ENCODE data around the gene SLC22A25. TPM values are rescaled to one million over a fixed set of nuclear protein-coding genes. Genes with fewer than 3 reads are reported as not detected.
"Not testable (repeated sequence)": the region's sequence is repeated elsewhere in the genome, so short reads cannot be mapped to it uniquely, and the experiment has no call there.

The SLC22A25 gene
- total RNA-seq, 1 experiment from 2014 or later: not detected

- Histone ChIP-seq H3K79me2 (ENCODE audit: low read length) (no peaks in the 10 kb centered on the region), H3K9me3 (ENCODE audit: low read length) (no peaks in the 10 kb centered on the region), H3K9me2 (replicated peaks; ENCODE audit: insufficient read depth, low read length) (no peaks in the 10 kb centered on the region), H3K4me1 (ENCODE audit: low read length) (no peaks in the 10 kb centered on the region), H2AFZ (ENCODE audit: low read length) (no peak overlapping the region), H3K4me2 (ENCODE audit: low read depth, low read length, poor library complexity, severe bottlenecking) (no peak overlapping the region), H3K27ac (ENCODE audit: low read length) (no peak overlapping the region), H4K20me1 (ENCODE audit: insufficient read depth, low read depth, low read length) (no peaks in the 10 kb centered on the region), H3K4me3 (ENCODE audit: low read length) (no peak overlapping the region), H3K36me3 (ENCODE audit: insufficient read depth, low read length) (no peaks in the 10 kb centered on the region), H3K9ac (ENCODE audit: low read length) (no peak overlapping the region), H3K27me3 (ENCODE audit: low read length) (no peaks in the 10 kb centered on the region)
- no peak for DNase-seq
Observed at GRCh38 chr11:63240791-63241379, 2.5 kb downstream of the SLC22A25 start.

- Histone ChIP-seq H3K27ac (ENCODE audit: low read length) (no peak overlapping the region), H3K9me3 (ENCODE audit: low read length) (no peaks in the 10 kb centered on the region), H2AFZ (ENCODE audit: low read length) (no peak overlapping the region), H3K4me1 (ENCODE audit: low read length) (no peaks in the 10 kb centered on the region), H3K27me3 (ENCODE audit: low read length) (no peaks in the 10 kb centered on the region), H3K9me2 (replicated peaks; ENCODE audit: insufficient read depth, low read length) (no peaks in the 10 kb centered on the region), H4K20me1 (ENCODE audit: insufficient read depth, low read depth, low read length) (no peaks in the 10 kb centered on the region), H3K79me2 (ENCODE audit: low read length) (no peaks in the 10 kb centered on the region), H3K36me3 (ENCODE audit: insufficient read depth, low read length) (no peaks in the 10 kb centered on the region), H3K9ac (ENCODE audit: low read length) (no peak overlapping the region), H3K4me3 (ENCODE audit: low read length) (no peak overlapping the region), H3K4me2 (ENCODE audit: low read depth, low read length, poor library complexity, severe bottlenecking) (no peak overlapping the region)
- no peak for DNase-seq
Observed at GRCh38 chr11:63240098-63240497, 3.3 kb downstream of the SLC22A25 start.

DNA sequence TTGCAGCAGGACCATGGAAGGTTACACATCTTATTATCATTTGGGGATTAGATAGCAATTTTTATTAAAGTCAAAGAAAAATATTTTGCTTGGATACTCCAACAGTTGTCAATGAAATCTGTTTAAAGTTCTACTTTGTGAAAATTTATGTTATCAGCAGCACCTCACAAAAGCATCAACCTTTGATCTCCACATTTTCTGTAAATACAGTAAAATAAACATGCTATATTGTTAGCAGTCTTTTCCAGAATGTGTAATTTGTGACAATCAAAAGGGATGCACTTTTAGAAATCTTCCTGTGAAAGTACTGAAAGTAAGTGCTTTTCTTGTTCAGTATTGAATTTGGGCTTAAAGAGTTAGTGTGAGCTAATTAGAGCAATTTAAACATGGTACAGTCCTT, 4.1 kb downstream of the SLC22A25 start:
- no peak overlapping the region for H3K9ac ChIP-seq (ENCODE audit: low read length)

GRCh38 chr11:63237413-63237812, 6.0 kb downstream of the SLC22A25 start:
- no peak overlapping the region for H3K4me2 ChIP-seq (ENCODE audit: low read depth, low read length, poor library complexity, severe bottlenecking)
- no peaks in the 10 kb centered on the region for H3K36me3 ChIP-seq (ENCODE audit: insufficient read depth, low read length)
- no peak for DNase-seq
- H3K27ac ChIP-seq (ENCODE audit: low read length): no peak overlapping the region
- no peak overlapping the region for H3K9ac ChIP-seq (ENCODE audit: low read length)
- H3K9me2 ChIP-seq (replicated peaks; ENCODE audit: insufficient read depth, low read length): no peaks in the 10 kb centered on the region
- no peaks in the 10 kb centered on the region for H3K9me3 ChIP-seq (ENCODE audit: low read length)
- H3K79me2 ChIP-seq (ENCODE audit: low read length): no peaks in the 10 kb centered on the region
- no peak overlapping the region for H3K4me3 ChIP-seq (ENCODE audit: low read length)
- no peaks in the 10 kb centered on the region for H3K4me1 ChIP-seq (ENCODE audit: low read length)
- H3K27me3 ChIP-seq (ENCODE audit: low read length): no peaks in the 10 kb centered on the region
- no peaks in the 10 kb centered on the region for H4K20me1 ChIP-seq (ENCODE audit: insufficient read depth, low read depth, low read length)
- H2AFZ ChIP-seq (ENCODE audit: low read length): no peak overlapping the region

More for the DNA sequence above, 4.1 kb downstream of the SLC22A25 start:
- Histone ChIP-seq H4K20me1 (ENCODE audit: insufficient read depth, low read depth, low read length) (no peaks in the 10 kb centered on the region), H3K9me3 (ENCODE audit: low read length) (no peaks in the 10 kb centered on the region), H3K9me2 (replicated peaks; ENCODE audit: insufficient read depth, low read length) (no peaks in the 10 kb centered on the region), H3K27me3 (ENCODE audit: low read length) (no peaks in the 10 kb centered on the region), H3K4me3 (ENCODE audit: low read length) (no peak overlapping the region), H3K4me2 (ENCODE audit: low read depth, low read length, poor library complexity, severe bottlenecking) (no peak overlapping the region), H3K36me3 (ENCODE audit: insufficient read depth, low read length) (no peaks in the 10 kb centered on the region), H3K4me1 (ENCODE audit: low read length) (no peaks in the 10 kb centered on the region), H3K27ac (ENCODE audit: low read length) (no peak overlapping the region), H3K79me2 (ENCODE audit: low read length) (no peaks in the 10 kb centered on the region), H2AFZ (ENCODE audit: low read length) (no peak overlapping the region)
- DNase-seq: no peak

- H3K4me2 ChIP-seq (ENCODE audit: low read depth, low read length, poor library complexity, severe bottlenecking); H3K27ac ChIP-seq (ENCODE audit: low read length); H3K4me1 ChIP-seq (ENCODE audit: low read length); H3K9ac ChIP-seq (ENCODE audit: low read length); H3K4me3 ChIP-seq (ENCODE audit: low read length); DNase-seq; H3K9me3 ChIP-seq (ENCODE audit: low read length); H3K79me2 ChIP-seq (ENCODE audit: low read length); H3K36me3 ChIP-seq (ENCODE audit: insufficient read depth, low read length); H3K9me2 ChIP-seq (replicated peaks; ENCODE audit: insufficient read depth, low read length); H4K20me1 ChIP-seq (ENCODE audit: insufficient read depth, low read depth, low read length); H3K27me3 ChIP-seq (ENCODE audit: low read length); H2AFZ ChIP-seq (ENCODE audit: low read length): not testable (repeated sequence)
Observed at GRCh38 chr11:63235471-63236461, 7.6 kb downstream of the SLC22A25 start.

GRCh38 chr11:63229815-63230214, 13.6 kb downstream of the SLC22A25 start:
- Histone ChIP-seq H3K4me2 (ENCODE audit: low read depth, low read length, poor library complexity, severe bottlenecking) (no peak overlapping the region), H3K9me2 (replicated peaks; ENCODE audit: insufficient read depth, low read length) (no peaks in the 10 kb centered on the region)

DNA sequence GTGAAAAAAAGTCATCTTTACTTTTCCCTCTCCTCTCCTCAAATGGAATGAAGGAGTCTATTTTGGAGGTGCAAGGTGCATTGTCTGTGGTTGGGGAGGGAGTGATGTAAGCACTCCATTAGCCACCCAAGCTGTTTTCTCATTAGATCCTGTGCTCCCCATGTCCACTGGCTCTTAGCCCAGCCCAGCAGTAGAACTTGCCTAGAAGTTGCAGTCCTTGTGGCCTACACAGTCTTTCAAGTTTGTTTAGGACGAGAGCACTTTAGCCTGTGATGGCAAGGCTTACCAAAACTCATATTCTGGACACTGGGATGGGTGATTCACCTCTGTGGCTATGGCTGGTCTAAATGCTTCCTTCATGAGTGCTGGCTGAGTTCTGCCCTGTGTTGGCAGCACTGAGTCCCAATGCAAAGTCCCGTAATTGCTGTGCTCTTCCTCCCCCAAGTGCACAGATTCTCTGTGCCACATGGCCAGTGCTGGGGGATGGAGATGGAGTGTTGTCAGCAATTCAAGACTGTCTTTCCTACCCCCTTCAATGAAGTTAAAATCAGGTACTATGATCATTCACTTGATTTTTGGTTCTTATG, 15.8 kb downstream of the SLC22A25 start:
- Histone ChIP-seq H3K27ac (ENCODE audit: low read length) (no peak overlapping the region), H3K36me3 (ENCODE audit: insufficient read depth, low read length) (no peaks in the 10 kb centered on the region), H3K9me3 (ENCODE audit: low read length) (no peaks in the 10 kb centered on the region), H3K4me3 (ENCODE audit: low read length) (no peak overlapping the region), H2AFZ (ENCODE audit: low read length) (no peak overlapping the region), H4K20me1 (ENCODE audit: insufficient read depth, low read depth, low read length) (no peaks in the 10 kb centered on the region), H3K4me1 (ENCODE audit: low read length) (no peaks in the 10 kb centered on the region), H3K9me2 (replicated peaks; ENCODE audit: insufficient read depth, low read length) (no peaks in the 10 kb centered on the region), H3K4me2 (ENCODE audit: low read depth, low read length, poor library complexity, severe bottlenecking) (no peak overlapping the region), H3K9ac (ENCODE audit: low read length) (no peak overlapping the region), H3K27me3 (ENCODE audit: low read length) (no peaks in the 10 kb centered on the region), H3K79me2 (ENCODE audit: low read length) (no peaks in the 10 kb centered on the region)
- no peak for DNase-seq

More at GRCh38 chr11:63229815-63230214, 13.6 kb downstream of the SLC22A25 start:
- no peaks in the 10 kb centered on the region for H4K20me1 ChIP-seq (ENCODE audit: insufficient read depth, low read depth, low read length)
- H3K27me3 ChIP-seq (ENCODE audit: low read length): no peaks in the 10 kb centered on the region
- DNase-seq: no peak
- no peak overlapping the region for H3K4me3 ChIP-seq (ENCODE audit: low read length)
- H3K9me3 ChIP-seq (ENCODE audit: low read length): no peaks in the 10 kb centered on the region
- no peaks in the 10 kb centered on the region for H3K36me3 ChIP-seq (ENCODE audit: insufficient read depth, low read length)
- H3K79me2 ChIP-seq (ENCODE audit: low read length): no peaks in the 10 kb centered on the region
- H3K4me1 ChIP-seq (ENCODE audit: low read length): no peaks in the 10 kb centered on the region
- H3K27ac ChIP-seq (ENCODE audit: low read length): no peak overlapping the region
- no peak overlapping the region for H3K9ac ChIP-seq (ENCODE audit: low read length)
- H2AFZ ChIP-seq (ENCODE audit: low read length): no peak overlapping the region

GRCh38 chr11:63226488-63227114, 16.8 kb downstream of the SLC22A25 start:
- DNase-seq: no peak
- H3K36me3 ChIP-seq (ENCODE audit: insufficient read depth, low read length): no peaks in the 10 kb centered on the region
- no peak overlapping the region for H3K4me2 ChIP-seq (ENCODE audit: low read depth, low read length, poor library complexity, severe bottlenecking)
- H3K27ac ChIP-seq (ENCODE audit: low read length): no peak overlapping the region
- no peaks in the 10 kb centered on the region for H3K4me1 ChIP-seq (ENCODE audit: low read length)
- H3K27me3 ChIP-seq (ENCODE audit: low read length): no peaks in the 10 kb centered on the region
- H3K4me3 ChIP-seq (ENCODE audit: low read length): no peak overlapping the region
- no peak overlapping the region for H2AFZ ChIP-seq (ENCODE audit: low read length)
- H3K9me3 ChIP-seq (ENCODE audit: low read length): no peaks in the 10 kb centered on the region
- no peaks in the 10 kb centered on the region for H4K20me1 ChIP-seq (ENCODE audit: insufficient read depth, low read depth, low read length)
- H3K9me2 ChIP-seq (replicated peaks; ENCODE audit: insufficient read depth, low read length): no peaks in the 10 kb centered on the region
- no peaks in the 10 kb centered on the region for H3K79me2 ChIP-seq (ENCODE audit: low read length)
- no peak overlapping the region for H3K9ac ChIP-seq (ENCODE audit: low read length)
